ENCODE data around the gene HS6ST3.

- TF ChIP-seq CTCF (IDR thresholded peaks at IDR 0.05) (no peak), IRF1 (CRISPR knock-in tag; IDR thresholded peaks at IDR 0.05) (no peak), JUN (CRISPR knock-in tag; IDR thresholded peaks at IDR 0.05) (no peak), IRF2 (CRISPR knock-in tag; IDR thresholded peaks at IDR 0.05; ENCODE audit: borderline replicate concordance, low read depth) (no peak), ZBTB43 (CRISPR knock-in tag; IDR thresholded peaks at IDR 0.05) (no peak), USF1 (CRISPR knock-in tag; IDR thresholded peaks at IDR 0.05) (no peak), USF2 (CRISPR knock-in tag; IDR thresholded peaks at IDR 0.05) (no peak), NFE2L1 (CRISPR knock-in tag; IDR thresholded peaks at IDR 0.05) (no peak), ZNF138 (CRISPR knock-in tag; conservative IDR thresholded peaks at IDR 0.05) (no peak), SOX15 (CRISPR knock-in tag; IDR thresholded peaks at IDR 0.05) (no peak), ZNF281 (CRISPR knock-in tag; IDR thresholded peaks at IDR 0.05) (no peak)
Measured at GRCh38 chr13:96793404-96793755, 703.5 kb downstream of the HS6ST3 start.

All from WTC11 (cell line).